GM19372 (cell line): ENCODE results near the gene CATSPER2.
"Not testable (repeated sequence)": the region's sequence is repeated elsewhere in the genome, so short reads cannot be mapped to it uniquely, and the experiment has no call there.

ENCODE experiments used
- ATAC-seq: cut with Tn5 transposase; IDR thresholded peaks from one replicate; pipeline ENCODE4 v1.9.1; 2021; ENCODE audit warnings: mild to moderate bottlenecking, low read depth, moderate library complexity; ENCODE audit not compliant: unreplicated experiment

The CATSPER2 gene

GRCh38 chr15:43593328-43594190 lies 55.1 kb downstream of the CATSPER2 start, which contains the start of gene CKMT1B:
CKMT1B (plus strand) TSS chr15:43594027; CDS start chr15:43594219, 192 bp downstream.
- not testable (repeated sequence) for ATAC-seq

GRCh38 chr15:43592841-43593240 lies 55.8 kb downstream of the CATSPER2 start:
- ATAC-seq, result not testable (repeated sequence)

- peak; percentile 98 for ATAC-seq
These were observed 58.7 kb downstream of the CATSPER2 start, which contains the start of gene PPIP5K1 for GRCh38 chr15:43589778-43590466. PPIP5K1 (minus strand) TSS chr15:43590208; CDS start chr15:43584504, 5,704 bp downstream.
